ENCODE results near the gene ATF6.

ATF6 gene

GRCh38 chr1:161936786-161937185, 170.7 kb downstream of the ATF6 start:
- H3K9me3 Mint-ChIP-seq = no peaks in the 10 kb centered on the region
- TF ChIP-seq CTCF (IDR thresholded peaks at IDR 0.05; ENCODE audit: unreplicated experiment in 3 of 3) = no peak
- no peak overlapping the region for H3K27ac Mint-ChIP-seq
- H3K27me3 Mint-ChIP-seq (ENCODE audit: low read depth) = no peaks in the 10 kb centered on the region
- peaks cover 17% of the 10 kb centered on the region for H3K4me1 Mint-ChIP-seq
- no peak overlapping the region for H3K4me3 Mint-ChIP-seq
- H3K36me3 Mint-ChIP-seq (ENCODE audit: low read depth) = no peaks in the 10 kb centered on the region

GRCh38 chr1:161940866-161941591, 174.9 kb downstream of the ATF6 start:
- no peak for TF ChIP-seq CTCF (IDR thresholded peaks at IDR 0.05; ENCODE audit: unreplicated experiment in 3 of 3)
- Mint-ChIP-seq H3K36me3 (ENCODE audit: low read depth) (peaks cover 11% of the 10 kb centered on the region), H3K4me3 (no peak overlapping the region)

GRCh38 chr1:161941726-161942436, 175.8 kb downstream of the ATF6 start:
- Mint-ChIP-seq H3K36me3 (ENCODE audit: low read depth) (peaks cover 13% of the 10 kb centered on the region), H3K4me3 (no peak overlapping the region), H3K4me1 (peaks cover 17% of the 10 kb centered on the region), H3K27me3 (ENCODE audit: low read depth) (no peaks in the 10 kb centered on the region), H3K9me3 (no peaks in the 10 kb centered on the region), H3K27ac (peak overlapping the region in 2 of 3 experiments; percentile 15 to 19)
- no peak for TF ChIP-seq CTCF (IDR thresholded peaks at IDR 0.05; ENCODE audit: unreplicated experiment in 3 of 3)

More at GRCh38 chr1:161940866-161941591, 174.9 kb downstream of the ATF6 start:
- Mint-ChIP-seq H3K9me3 (no peaks in the 10 kb centered on the region), H3K27me3 (ENCODE audit: low read depth) (no peaks in the 10 kb centered on the region), H3K27ac (no peak overlapping the region), H3K4me1 (peaks cover 15% of the 10 kb centered on the region)

- no peak overlapping the region for H3K4me3 Mint-ChIP-seq
- peaks cover 23% of the 10 kb centered on the region for H3K4me1 Mint-ChIP-seq
- no peaks in the 10 kb centered on the region for H3K27me3 Mint-ChIP-seq (ENCODE audit: low read depth)
- no peak overlapping the region for H3K27ac Mint-ChIP-seq
- no peak for TF ChIP-seq CTCF (IDR thresholded peaks at IDR 0.05; ENCODE audit: unreplicated experiment in 3 of 3)
- H3K36me3 Mint-ChIP-seq (ENCODE audit: low read depth) = peaks cover 17% of the 10 kb centered on the region
- no peaks in the 10 kb centered on the region for H3K9me3 Mint-ChIP-seq
Measured at GRCh38 chr1:161943737-161944136, 177.6 kb downstream of the ATF6 start.

GRCh38 chr1:161944381-161944780, 178.3 kb downstream of the ATF6 start:
- no peaks in the 10 kb centered on the region for H3K27me3 Mint-ChIP-seq (ENCODE audit: low read depth)
- H3K36me3 Mint-ChIP-seq (ENCODE audit: low read depth) = peaks cover 17% of the 10 kb centered on the region
- peaks cover 26% of the 10 kb centered on the region for H3K4me1 Mint-ChIP-seq

More at GRCh38 chr1:161944381-161944780, 178.3 kb downstream of the ATF6 start:
- no peak for TF ChIP-seq CTCF (IDR thresholded peaks at IDR 0.05; ENCODE audit: unreplicated experiment in 3 of 3)
- H3K27ac Mint-ChIP-seq = no peak overlapping the region
- no peak overlapping the region for H3K4me3 Mint-ChIP-seq
- no peaks in the 10 kb centered on the region for H3K9me3 Mint-ChIP-seq

Data from nephron (organoid).